Measurements from ENCODE around the gene SPDYE1. TPM values are rescaled to one million over a fixed set of nuclear protein-coding genes. Genes with fewer than 3 reads are reported as not detected.
"Not testable (repeated sequence)": the region's sequence is repeated elsewhere in the genome, so short reads cannot be mapped to it uniquely, and the experiment has no call there.

Gene SPDYE1
- total RNA-seq, 1 experiment from 2014 or later: not detected

DNA sequence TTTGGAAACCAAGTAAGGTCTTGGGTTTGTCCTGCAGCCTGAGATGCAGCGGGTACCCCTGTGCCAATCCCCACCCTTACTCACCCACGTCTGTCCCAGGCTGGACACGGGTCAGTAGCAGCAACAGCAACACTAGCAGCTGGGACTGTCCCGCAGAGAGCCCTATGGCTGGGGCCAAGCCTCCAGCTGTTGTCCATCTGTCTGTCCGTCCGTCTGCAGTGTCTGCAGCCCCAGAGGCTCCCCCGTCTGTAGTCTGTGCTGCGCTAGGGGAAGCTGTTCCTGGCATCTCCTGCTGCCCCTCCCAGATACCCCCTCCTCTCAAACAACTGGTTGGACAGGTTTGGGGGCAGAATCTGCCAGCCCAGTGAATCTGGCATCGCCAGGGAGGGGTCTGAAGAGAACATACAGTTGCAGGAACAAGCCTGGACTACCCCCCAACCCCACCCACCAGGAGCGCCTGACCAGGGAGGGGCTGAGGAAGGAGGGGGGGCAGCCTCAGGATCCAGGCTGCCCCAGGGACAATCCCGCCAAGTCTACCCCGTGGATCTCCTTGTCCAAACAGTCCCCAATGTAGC lies 7.6 kb upstream of the SPDYE1 start:
- H3K9me3 Mint-ChIP-seq; POLR2A ChIA-PET; H3K36me3 Mint-ChIP-seq; DNase-seq (ENCODE audit: low spot score); CTCF ChIA-PET; ATAC-seq; H3K27me3 Mint-ChIP-seq (ENCODE audit: low read depth); H3K4me1 Mint-ChIP-seq; H3K27ac Mint-ChIP-seq; H3K4me3 Mint-ChIP-seq: not testable (repeated sequence)

- H3K27ac Mint-ChIP-seq; ATAC-seq; H3K4me3 Mint-ChIP-seq; DNase-seq (ENCODE audit: low spot score); POLR2A ChIA-PET; H3K4me1 Mint-ChIP-seq; CTCF ChIA-PET; H3K36me3 Mint-ChIP-seq; H3K9me3 Mint-ChIP-seq; H3K27me3 Mint-ChIP-seq (ENCODE audit: low read depth): not testable (repeated sequence)
Observed at GRCh38 chr7:43990829-43991228, 6.9 kb upstream of the SPDYE1 start.

GRCh38 chr7:43992896-43993295 lies 4.8 kb upstream of the SPDYE1 start:
- H3K4me3 Mint-ChIP-seq, POLR2A ChIA-PET, H3K27ac Mint-ChIP-seq: not testable (repeated sequence)

DNA sequence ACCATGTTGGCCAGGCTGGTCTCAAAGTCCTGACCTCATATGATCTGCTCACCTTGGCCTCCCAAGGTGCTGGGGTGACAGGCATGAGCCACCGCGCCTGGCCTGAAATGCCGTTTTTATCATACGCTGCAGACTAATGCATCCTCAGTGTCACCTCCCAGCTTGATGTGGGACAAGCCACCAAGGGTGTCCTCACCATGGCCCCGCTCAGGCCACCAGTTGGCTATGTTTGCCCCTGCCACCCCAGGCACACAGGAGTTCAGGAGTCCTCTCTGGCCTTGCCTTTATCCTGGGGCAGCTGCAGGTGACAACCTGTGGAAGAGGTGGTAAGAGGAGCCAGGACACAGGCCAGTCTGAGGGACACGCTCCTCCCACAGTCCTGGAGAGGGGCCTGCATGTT lies 3.0 kb upstream of the SPDYE1 start:
- DNase-seq (ENCODE audit: low spot score); H3K9me3 Mint-ChIP-seq; H3K4me3 Mint-ChIP-seq; CTCF ChIA-PET; ATAC-seq; H3K36me3 Mint-ChIP-seq; H3K27me3 Mint-ChIP-seq (ENCODE audit: low read depth); H3K4me1 Mint-ChIP-seq; H3K27ac Mint-ChIP-seq; POLR2A ChIA-PET: not testable (repeated sequence)

More at GRCh38 chr7:43992896-43993295, 4.8 kb upstream of the SPDYE1 start:
- H3K36me3 Mint-ChIP-seq; H3K4me1 Mint-ChIP-seq; H3K27me3 Mint-ChIP-seq (ENCODE audit: low read depth); ATAC-seq; H3K9me3 Mint-ChIP-seq; DNase-seq (ENCODE audit: low spot score); CTCF ChIA-PET: not testable (repeated sequence)

DNA sequence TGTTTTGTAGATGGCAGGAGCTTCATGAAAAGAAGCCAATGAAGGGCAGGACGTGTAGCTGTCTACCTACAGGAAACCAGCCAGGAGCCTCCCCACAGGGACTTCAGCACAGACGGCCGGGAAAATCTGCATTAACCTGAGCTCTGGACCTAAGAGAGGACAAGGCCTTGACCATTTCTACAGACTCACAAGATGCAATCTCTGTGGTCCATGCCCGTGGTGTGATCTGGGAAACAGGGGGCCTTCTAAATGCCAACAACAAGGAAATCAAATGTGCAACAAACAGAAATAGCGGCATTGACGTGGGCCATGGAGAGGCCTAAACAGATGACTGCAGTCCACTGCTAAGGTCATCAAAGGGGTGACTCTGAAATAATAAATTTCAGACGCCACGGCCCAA lies 14.4 kb downstream of the SPDYE1 start:
- H3K4me3 Mint-ChIP-seq; H3K36me3 Mint-ChIP-seq; ATAC-seq; POLR2A ChIA-PET; H3K9me3 Mint-ChIP-seq; DNase-seq (ENCODE audit: low spot score); H3K27me3 Mint-ChIP-seq (ENCODE audit: low read depth); CTCF ChIA-PET; H3K4me1 Mint-ChIP-seq; H3K27ac Mint-ChIP-seq: not testable (repeated sequence)

- ATAC-seq; H3K4me3 Mint-ChIP-seq; H3K4me1 Mint-ChIP-seq; H3K27me3 Mint-ChIP-seq (ENCODE audit: low read depth); H3K27ac Mint-ChIP-seq; H3K36me3 Mint-ChIP-seq; POLR2A ChIA-PET; H3K9me3 Mint-ChIP-seq; DNase-seq (ENCODE audit: low spot score); CTCF ChIA-PET: not testable (repeated sequence)
Observed at GRCh38 chr7:44015090-44015489, 17.4 kb downstream of the SPDYE1 start.

DNA sequence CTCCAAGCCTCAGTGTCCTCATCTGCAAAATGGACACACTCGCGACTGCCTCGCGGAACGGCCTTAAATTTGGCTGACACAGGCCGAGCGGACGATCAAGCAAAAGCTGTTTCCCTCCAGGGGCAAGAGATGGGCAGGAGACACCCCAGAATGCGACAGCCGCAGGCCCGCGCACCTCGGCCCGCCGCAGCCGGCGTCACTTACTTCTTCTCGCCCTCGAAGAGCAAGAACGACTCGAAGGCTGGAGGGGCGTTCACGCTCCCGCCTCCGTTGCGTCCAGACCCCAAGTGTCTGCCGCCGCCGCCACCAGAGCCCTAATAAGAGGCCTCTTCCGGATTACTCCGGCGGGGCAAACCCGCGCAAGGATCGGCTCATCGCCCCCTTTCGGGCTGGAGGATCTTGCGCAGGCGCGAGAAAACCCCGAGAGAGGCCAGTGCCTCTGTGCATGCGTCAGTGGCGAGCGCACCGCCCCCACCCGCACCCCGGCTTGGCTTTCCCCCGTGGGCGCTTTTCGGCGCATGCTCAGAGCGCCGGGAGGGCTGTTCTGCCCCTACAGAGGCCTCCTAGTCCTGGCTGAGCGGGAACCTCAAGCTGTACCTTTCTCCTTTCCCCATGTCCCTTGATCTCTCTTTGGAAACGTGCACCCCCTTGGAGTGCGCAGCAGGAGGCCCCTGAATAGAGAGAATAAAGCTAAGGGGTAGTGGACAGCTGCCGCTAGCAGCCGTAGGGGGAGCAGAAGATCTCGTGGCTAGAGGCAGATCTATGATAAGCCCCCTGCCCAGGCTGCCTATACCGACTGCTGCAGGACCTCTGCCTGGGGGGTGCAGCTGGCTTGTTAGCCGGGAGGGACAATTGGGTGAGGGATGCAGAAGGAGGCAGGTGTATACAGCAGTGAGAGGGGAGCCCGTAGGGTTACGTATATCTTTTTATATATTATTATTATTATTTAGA lies 21.4 kb downstream of the SPDYE1 start:
- DNase-seq (ENCODE audit: low spot score): peak; percentile 97
- peak; percentile 95 for ATAC-seq
- H3K27ac Mint-ChIP-seq, H3K4me1 Mint-ChIP-seq, POLR2A ChIA-PET, H3K36me3 Mint-ChIP-seq, H3K9me3 Mint-ChIP-seq: not testable (repeated sequence)
- peak overlapping the region; percentile 87 for H3K4me3 Mint-ChIP-seq
- CTCF ChIA-PET: interaction anchor here (0.6 to 1.8 kb wide), 11 partner anchors 18 to 195 kb away, joined by 3 to 8 read pairs (median 4); partner anchors contain the start of genes DBNL and PGAM2
- H3K27me3 Mint-ChIP-seq (ENCODE audit: low read depth): peaks cover 12% of the 10 kb centered on the region
- TF ChIP-seq SP1 (CRISPR knock-in tag; conservative IDR thresholded peaks at IDR 0.05) (peak; percentile 85), MYBL2 (CRISPR knock-in tag; IDR thresholded peaks at IDR 0.05) (peak; percentile 56; the same call in 1 of the 2 replicates), TEAD1 (CRISPR knock-in tag; IDR thresholded peaks at IDR 0.05) (peak; percentile 58), ETV6 (CRISPR knock-in tag; IDR thresholded peaks at IDR 0.05) (peak; percentile 26; the same call in 1 of the 2 replicates), CREM (CRISPR knock-in tag; IDR thresholded peaks at IDR 0.05) (peak; percentile 52; the same call in 1 of the 2 replicates), CTCF (IDR thresholded peaks at IDR 0.05) (peak; percentile 22; the same call in 1 of the 2 replicates), E2F5 (CRISPR knock-in tag; IDR thresholded peaks at IDR 0.05) (0 out of 2 replicates have a peak, but pooled peaks have one; percentile 55), FOXP1 (CRISPR knock-in tag; IDR thresholded peaks at IDR 0.05; ENCODE audit: borderline replicate concordance) (peak; percentile 60; the same call in 1 of the 2 replicates), GABPB1 (CRISPR knock-in tag; IDR thresholded peaks at IDR 0.05) (peak; percentile 86), ZBTB21 (CRISPR knock-in tag; IDR thresholded peaks at IDR 0.05; ENCODE audit: borderline replicate concordance) (peak; percentile 56; the same call in 1 of the 2 replicates)
- TF ChIP-seq, protein P1, sequence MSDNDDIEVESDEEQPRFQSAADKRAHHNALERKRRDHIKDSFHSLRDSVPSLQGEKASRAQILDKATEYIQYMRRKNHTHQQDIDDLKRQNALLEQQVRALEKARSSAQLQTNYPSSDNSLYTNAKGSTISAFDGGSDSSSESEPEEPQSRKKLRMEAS (CRISPR knock-in tag; IDR thresholded peaks at IDR 0.05): peak; percentile 60
- TF ChIP-seq, protein P2, sequence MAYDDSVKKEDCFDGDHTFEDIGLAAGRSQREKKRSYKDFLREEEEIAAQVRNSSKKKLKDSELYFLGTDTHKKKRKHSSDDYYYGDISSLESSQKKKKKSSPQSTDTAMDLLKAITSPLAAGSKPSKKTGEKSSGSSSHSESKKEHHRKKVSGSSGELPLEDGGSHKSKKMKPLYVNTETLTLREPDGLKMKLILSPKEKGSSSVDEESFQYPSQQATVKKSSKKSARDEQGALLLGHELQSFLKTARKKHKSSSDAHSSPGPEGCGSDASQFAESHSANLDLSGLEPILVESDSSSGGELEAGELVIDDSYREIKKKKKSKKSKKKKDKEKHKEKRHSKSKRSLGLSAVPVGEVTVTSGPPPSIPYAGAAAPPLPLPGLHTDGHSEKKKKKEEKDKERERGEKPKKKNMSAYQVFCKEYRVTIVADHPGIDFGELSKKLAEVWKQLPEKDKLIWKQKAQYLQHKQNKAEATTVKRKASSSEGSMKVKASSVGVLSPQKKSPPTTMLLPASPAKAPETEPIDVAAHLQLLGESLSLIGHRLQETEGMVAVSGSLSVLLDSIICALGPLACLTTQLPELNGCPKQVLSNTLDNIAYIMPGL (CRISPR knock-in tag; IDR thresholded peaks at IDR 0.05): 0 out of 2 replicates have a peak, but pooled peaks have one; percentile 36
